T-helper 1 cell treated with Interleukin-12 subunit alpha and Interleukin-12 subunit beta and Interleukin-4 antibody, amounts not matched to agents 30 μg/mL and 1 μg/mL, for 36 hours (primary cell): Measurements from ENCODE around the gene APELA.

Experiments
- H3K27ac Mint-ChIP-seq: one replicate; pipeline ENCODE4 v1.8.0; 2021; ENCODE audit warnings: mild to moderate bottlenecking, mixed read lengths
- H3K27me3 Mint-ChIP-seq: one replicate; pipeline ENCODE4 v1.8.0; 2021; ENCODE audit warnings: low read depth, mixed read lengths
- H3K36me3 Mint-ChIP-seq: one replicate; pipeline ENCODE4 v1.8.0; 2021; ENCODE audit warnings: low read depth, mixed read lengths
- H3K4me1 Mint-ChIP-seq: one replicate; pipeline ENCODE4 v1.8.0; 2021; ENCODE audit warnings: low read depth, mixed read lengths
- H3K4me3 Mint-ChIP-seq: one replicate; pipeline ENCODE4 v1.8.0; 2021; ENCODE audit warnings: mild to moderate bottlenecking, moderate library complexity, mixed read lengths
- H3K9me3 Mint-ChIP-seq: one replicate; pipeline ENCODE4 v1.8.0; 2021; ENCODE audit warnings: mixed read lengths

APELA gene

GRCh38 chr4:164937576-164938270, 60.7 kb downstream of the APELA start:
- Mint-ChIP-seq H3K4me3 (no peak overlapping the region), H3K36me3 (no peaks in the 10 kb centered on the region), H3K4me1 (no peaks in the 10 kb centered on the region), H3K27ac (no peak overlapping the region), H3K9me3 (no peaks in the 10 kb centered on the region), H3K27me3 (no peaks in the 10 kb centered on the region)

- Mint-ChIP-seq H3K9me3 (no peaks in the 10 kb centered on the region), H3K4me1 (no peaks in the 10 kb centered on the region), H3K27me3 (peaks cover 8% of the 10 kb centered on the region), H3K27ac (no peak overlapping the region), H3K4me3 (no peak overlapping the region), H3K36me3 (no peaks in the 10 kb centered on the region)
These were observed 66.2 kb downstream of the APELA start for GRCh38 chr4:164943192-164943591.

- no peaks in the 10 kb centered on the region for H3K9me3 Mint-ChIP-seq
- no peak overlapping the region for H3K4me3 Mint-ChIP-seq
These were observed 68.2 kb downstream of the APELA start for GRCh38 chr4:164945146-164945545.

GRCh38 chr4:164946810-164947209, 69.8 kb downstream of the APELA start:
- H3K36me3 Mint-ChIP-seq, result no peaks in the 10 kb centered on the region
- H3K9me3 Mint-ChIP-seq, result no peaks in the 10 kb centered on the region
- no peak overlapping the region for H3K4me3 Mint-ChIP-seq
- H3K27me3 Mint-ChIP-seq, result peaks cover 28% of the 10 kb centered on the region
- no peak overlapping the region for H3K27ac Mint-ChIP-seq
- no peaks in the 10 kb centered on the region for H3K4me1 Mint-ChIP-seq

More at GRCh38 chr4:164945146-164945545, 68.2 kb downstream of the APELA start:
- Mint-ChIP-seq H3K27me3 (peaks cover 17% of the 10 kb centered on the region), H3K36me3 (no peaks in the 10 kb centered on the region), H3K27ac (no peak overlapping the region), H3K4me1 (no peaks in the 10 kb centered on the region)
